ENCODE measurements around the gene PLEKHA4. TPM values are rescaled to one million over a fixed set of nuclear protein-coding genes. Genes with fewer than 3 reads are reported as not detected.

The PLEKHA4 gene
- total RNA-seq, 4 donors from 2014 or later: 2.8 to 5.1 (median 5.0) TPM

- DNase-seq (ENCODE audit: low spot score in 2 of 2): no peak
- Histone ChIP-seq H3K27me3 (no peaks in the 10 kb centered on the region), H3K9me3 (no peaks in the 10 kb centered on the region), H3K36me3 (peaks cover 12% of the 10 kb centered on the region), H3K4me1 (peaks cover 32% of the 10 kb centered on the region), H3K4me3 (no peak overlapping the region), H3K27ac (no peak overlapping the region)
- no peak for TF ChIP-seq CTCF (IDR thresholded peaks at IDR 0.05)
- TF ChIP-seq POLR2AphosphoS5 (IDR thresholded peaks at IDR 0.05): no peak
- no peak for TF ChIP-seq EP300 (IDR thresholded peaks at IDR 0.05)
- no peak for TF ChIP-seq POLR2A (IDR thresholded peaks at IDR 0.05)
- 81% methylated on average over 13 of the region's 13 CpGs for WGBS
Measured at GRCh38 chr19:48807590-48808308, 60.7 kb downstream of the PLEKHA4 start.

- Histone ChIP-seq H3K4me1 (peaks cover 25% of the 10 kb centered on the region), H3K27ac (no peak overlapping the region), H3K36me3 (peaks cover 12% of the 10 kb centered on the region), H3K27me3 (no peaks in the 10 kb centered on the region), H3K9me3 (no peaks in the 10 kb centered on the region), H3K4me3 (no peak overlapping the region)
- no peak for DNase-seq (ENCODE audit: low spot score in 2 of 2)
- 80% methylated on average over 13 of the region's 17 CpGs for WGBS
- TF ChIP-seq CTCF (IDR thresholded peaks at IDR 0.05): no peak
- TF ChIP-seq POLR2A (IDR thresholded peaks at IDR 0.05): no peak
- no peak for TF ChIP-seq POLR2AphosphoS5 (IDR thresholded peaks at IDR 0.05)
- TF ChIP-seq EP300 (IDR thresholded peaks at IDR 0.05): no peak
Measured at GRCh38 chr19:48806818-48807589, 61.4 kb downstream of the PLEKHA4 start.

- Histone ChIP-seq H3K27ac (no peak overlapping the region), H3K9me3 (no peaks in the 10 kb centered on the region), H3K36me3 (peaks cover 12% of the 10 kb centered on the region), H3K4me1 (peaks cover 19% of the 10 kb centered on the region), H3K4me3 (no peak overlapping the region), H3K27me3 (no peaks in the 10 kb centered on the region)
- WGBS: 100% methylated on average over 1 of the region's 5 CpGs
- DNase-seq (ENCODE audit: low spot score in 2 of 2): no peak
- no peak for TF ChIP-seq POLR2AphosphoS5 (IDR thresholded peaks at IDR 0.05)
- no peak for TF ChIP-seq CTCF (IDR thresholded peaks at IDR 0.05)
- TF ChIP-seq EP300 (IDR thresholded peaks at IDR 0.05): no peak
- TF ChIP-seq POLR2A (IDR thresholded peaks at IDR 0.05): no peak
Measured at GRCh38 chr19:48806518-48806817, 61.9 kb downstream of the PLEKHA4 start.

- no peak for TF ChIP-seq CTCF (IDR thresholded peaks at IDR 0.05)
- no peak for TF ChIP-seq POLR2AphosphoS5 (IDR thresholded peaks at IDR 0.05)
- no peak for TF ChIP-seq POLR2A (IDR thresholded peaks at IDR 0.05)
- TF ChIP-seq EP300 (IDR thresholded peaks at IDR 0.05): no peak
- Histone ChIP-seq H3K4me1 (peaks cover 13% of the 10 kb centered on the region), H3K27me3 (no peaks in the 10 kb centered on the region), H3K36me3 (peaks cover 15% of the 10 kb centered on the region), H3K27ac (no peak overlapping the region), H3K4me3 (no peak overlapping the region), H3K9me3 (no peaks in the 10 kb centered on the region)
- no peak for DNase-seq (ENCODE audit: low spot score in 2 of 2)
- WGBS: 94% methylated on average over 15 of the region's 15 CpGs
Measured at GRCh38 chr19:48805452-48805851, 63.0 kb downstream of the PLEKHA4 start.

GRCh38 chr19:48804496-48804895, 63.9 kb downstream of the PLEKHA4 start:
- Histone ChIP-seq H3K36me3 (peaks cover 19% of the 10 kb centered on the region), H3K4me1 (peaks cover 5% of the 10 kb centered on the region), H3K27ac (no peak overlapping the region), H3K27me3 (no peaks in the 10 kb centered on the region), H3K9me3 (no peaks in the 10 kb centered on the region), H3K4me3 (no peak overlapping the region)
- no peak for DNase-seq (ENCODE audit: low spot score in 2 of 2)
- 84% methylated on average over 8 of the region's 8 CpGs for WGBS
- TF ChIP-seq CTCF (IDR thresholded peaks at IDR 0.05): no peak
- TF ChIP-seq EP300 (IDR thresholded peaks at IDR 0.05): no peak
- no peak for TF ChIP-seq POLR2AphosphoS5 (IDR thresholded peaks at IDR 0.05)
- no peak for TF ChIP-seq POLR2A (IDR thresholded peaks at IDR 0.05)

Measured in suprapubic skin (tissue), 4 donors.